Skin epidermis (tissue), 12 donors: ENCODE data around the gene PLCXD3.

ENCODE experiments used
- H3K27ac ChIP-seq, 21 experiments: fragments of 200-600 bp; sonication (generic) in 11 of 21; one replicate each; pipeline ENCODE4 v1.5.0; 2020; ENCODE audit warnings: mild to moderate bottlenecking in 3 of 21, inconsistent platforms in 2 of 21, moderate library complexity in 2 of 21
- H3K4me3 ChIP-seq, 7 experiments: fragments of 200-600 bp; sonication (generic) in 2 of 7; one replicate each; pipeline ENCODE4 v1.5.0; 2020; ENCODE audit warnings: inconsistent platforms in 2 of 7, mild to moderate bottlenecking in 2 of 7, moderate library complexity in 1 of 7

PLCXD3 gene

DNA sequence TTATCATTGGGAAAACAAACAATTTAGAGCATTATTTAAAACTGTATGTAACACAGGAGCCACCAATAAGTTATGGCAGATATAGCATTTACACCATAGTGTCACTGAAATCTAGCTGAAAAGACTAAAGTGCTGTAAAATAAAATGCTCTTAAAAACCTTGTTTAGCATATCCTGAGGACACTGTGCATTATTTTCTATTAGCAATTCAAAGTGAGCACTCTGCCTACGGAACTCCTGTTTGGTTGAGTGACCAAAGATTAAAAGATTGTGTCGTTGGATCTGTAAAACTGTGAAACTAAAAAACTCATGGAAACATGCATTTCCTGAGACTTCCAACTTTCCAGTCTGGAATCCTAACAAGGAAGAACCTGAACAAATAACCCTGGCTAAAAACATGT, 201.1 kb downstream of the PLCXD3 start:
- Histone ChIP-seq H3K4me3 (no peak overlapping the region), H3K27ac (no peak overlapping the region)

DNA sequence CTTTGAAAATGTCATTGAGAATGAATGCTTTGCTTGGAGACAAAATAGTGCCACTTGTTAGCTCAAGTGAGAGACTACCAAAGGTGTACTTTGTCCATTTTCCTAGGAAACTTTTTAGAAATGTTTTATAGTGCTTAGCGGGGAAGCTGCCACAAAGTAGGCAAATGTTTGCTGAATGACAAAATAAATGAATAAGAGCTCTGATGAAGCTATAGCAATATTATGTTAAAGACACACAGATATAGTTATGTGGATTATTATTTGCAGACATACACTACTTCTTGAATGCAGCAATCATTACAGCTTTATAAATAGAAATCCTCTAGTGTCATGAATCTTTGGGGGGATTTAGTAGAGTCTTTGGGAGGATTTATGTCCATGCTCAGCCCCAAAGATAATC, 204.4 kb downstream of the PLCXD3 start:
- H3K4me3 ChIP-seq = no peak overlapping the region
- no peak overlapping the region for H3K27ac ChIP-seq

DNA sequence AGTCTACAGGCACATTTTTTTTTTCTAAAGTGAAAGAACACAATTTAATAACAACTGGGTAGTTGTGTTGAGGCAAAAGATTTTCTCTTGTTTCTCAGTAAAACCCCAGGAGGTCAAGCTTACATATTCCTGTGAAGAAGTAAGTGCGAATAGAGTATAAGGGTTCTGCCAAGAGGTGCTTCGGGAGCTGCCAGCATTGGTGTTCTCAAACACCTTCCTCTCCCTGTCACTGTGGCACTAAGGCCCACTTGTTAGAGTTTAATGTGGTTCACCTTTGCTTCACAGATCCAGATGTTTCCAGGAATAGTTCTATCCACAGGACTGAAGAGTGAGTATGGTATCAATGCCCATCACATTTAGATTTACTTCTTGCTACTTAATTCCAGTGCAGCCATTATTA, 205.3 kb downstream of the PLCXD3 start:
- Histone ChIP-seq H3K4me3 (no peak overlapping the region), H3K27ac (no peak overlapping the region)

DNA sequence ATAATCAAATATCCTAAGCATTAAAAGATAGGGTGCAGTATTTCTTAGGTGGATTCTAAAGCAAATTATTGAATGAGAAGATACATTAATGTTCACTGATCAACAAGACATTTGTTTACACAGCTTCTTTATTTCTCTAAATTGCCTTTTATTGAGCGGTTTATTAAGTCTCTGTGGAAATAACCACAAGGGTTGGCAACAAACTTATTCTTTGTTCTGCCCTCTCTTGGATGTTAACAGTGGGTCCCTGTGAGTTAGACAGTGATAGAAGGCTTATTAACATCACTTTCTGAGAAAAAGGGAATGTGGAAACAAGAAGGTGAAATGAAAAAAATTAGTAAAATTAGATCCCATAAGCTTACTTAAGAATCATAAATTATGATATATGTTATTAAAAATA, 214.3 kb downstream of the PLCXD3 start:
- Histone ChIP-seq H3K4me3 (no peak overlapping the region), H3K27ac (no peak overlapping the region)

DNA sequence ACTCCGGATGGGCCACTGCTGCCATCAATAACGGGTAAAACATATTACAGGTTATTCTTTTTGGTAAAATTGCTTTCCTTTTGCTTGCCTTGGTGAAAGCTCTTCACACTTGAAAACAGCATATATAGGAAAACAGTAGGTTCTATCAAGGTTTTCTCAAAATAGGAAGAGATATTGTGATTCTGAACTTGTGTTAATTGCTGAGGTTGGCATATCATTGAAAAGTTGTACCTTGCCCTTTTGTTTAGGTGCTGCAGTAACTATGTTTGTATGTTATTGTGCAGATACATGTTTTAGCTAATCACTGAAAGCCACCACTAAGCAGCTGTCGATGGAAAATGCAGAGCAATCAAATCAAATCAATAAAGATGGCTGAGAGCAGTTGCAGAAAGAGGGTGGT, 219.1 kb downstream of the PLCXD3 start:
- Histone ChIP-seq H3K4me3 (no peak overlapping the region), H3K27ac (no peak overlapping the region)

DNA sequence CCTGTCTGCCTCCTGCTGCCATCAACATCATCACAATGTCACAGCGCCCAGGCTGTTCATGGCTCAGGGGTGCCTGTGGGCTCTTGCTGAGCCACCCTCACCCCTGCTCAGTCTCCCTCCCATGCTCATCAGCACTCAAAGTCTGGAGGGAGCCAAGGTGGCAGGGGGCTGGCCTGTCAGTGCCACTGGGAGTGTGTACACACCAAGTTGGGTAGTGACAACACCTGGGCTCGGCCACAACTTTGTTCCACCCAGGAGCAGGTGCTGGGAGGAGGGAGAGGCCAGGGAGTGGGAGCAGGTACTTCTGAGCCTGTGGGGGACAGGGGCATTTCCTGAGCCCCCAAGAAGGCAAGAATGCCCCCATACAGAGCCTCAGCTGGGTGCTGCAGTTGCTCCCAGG, 219.6 kb downstream of the PLCXD3 start:
- H3K27ac ChIP-seq = no peak overlapping the region

DNA sequence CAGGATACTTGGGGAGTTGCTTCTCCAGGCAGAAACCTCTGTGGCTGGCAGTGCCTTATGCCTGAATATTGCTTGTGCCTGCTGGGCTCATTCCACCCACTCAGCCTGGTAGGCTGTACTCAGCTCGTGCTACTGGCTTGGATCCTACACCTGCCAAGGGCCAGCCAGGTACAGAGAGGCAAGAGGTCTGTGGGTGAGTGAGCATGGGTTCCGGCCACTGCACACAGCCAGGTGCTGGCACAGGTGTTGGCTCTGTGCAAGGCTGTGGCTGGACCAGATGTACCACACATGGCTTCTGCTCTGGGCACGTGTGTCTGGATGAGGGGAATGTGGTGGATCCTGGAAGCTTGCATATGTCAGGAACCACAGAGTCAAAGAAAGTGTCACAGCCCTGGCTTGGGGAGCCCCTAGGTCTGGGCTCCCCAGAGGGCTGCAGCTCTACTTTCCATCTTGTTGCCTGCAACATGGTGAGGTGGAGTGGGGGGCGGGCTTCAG, 220.4 kb downstream of the PLCXD3 start:
- Histone ChIP-seq H3K4me3 (no peak overlapping the region), H3K27ac (no peak overlapping the region)

More for the DNA sequence above, 219.6 kb downstream of the PLCXD3 start:
- H3K4me3 ChIP-seq = no peak overlapping the region

DNA sequence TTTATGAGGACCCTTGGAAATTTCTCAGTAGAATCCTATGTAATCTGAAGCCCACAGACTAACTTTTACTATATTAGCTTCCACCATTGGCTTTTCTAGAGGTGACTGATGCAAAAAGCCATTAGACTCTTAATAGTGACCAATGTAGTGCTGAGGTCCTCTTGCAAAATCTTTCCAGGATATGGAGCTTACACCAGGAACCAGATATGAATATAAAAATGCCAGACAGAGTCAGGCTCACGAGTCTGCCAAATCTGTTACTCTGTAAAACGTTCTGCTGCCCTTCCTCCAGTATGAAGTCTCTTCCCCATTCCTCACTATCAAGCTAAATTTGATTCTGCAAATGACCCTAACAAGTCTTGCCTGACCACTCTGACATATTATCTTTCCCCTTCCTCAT, 223.7 kb downstream of the PLCXD3 start:
- Histone ChIP-seq H3K4me3 (no peak overlapping the region), H3K27ac (no peak overlapping the region)

DNA sequence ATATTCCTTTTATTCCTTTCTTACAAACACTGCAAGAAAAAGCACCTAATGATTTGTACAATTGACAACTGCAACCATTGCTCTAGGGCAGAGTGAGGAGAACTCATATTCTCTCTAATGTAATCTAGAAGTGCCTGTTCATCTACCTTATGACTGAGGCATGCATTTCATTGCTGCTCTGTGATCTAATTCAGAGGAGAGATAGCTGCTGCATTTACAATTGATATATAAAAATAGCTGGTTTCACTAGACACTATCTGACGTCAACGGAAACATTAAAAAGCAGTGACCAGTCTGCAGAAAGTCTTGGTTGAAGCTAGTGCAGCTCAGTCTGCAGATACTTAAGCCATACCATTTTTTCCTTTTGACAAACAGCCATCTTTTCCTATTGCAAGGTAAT, 224.2 kb downstream of the PLCXD3 start:
- no peak overlapping the region for H3K27ac ChIP-seq
- H3K4me3 ChIP-seq = no peak overlapping the region

DNA sequence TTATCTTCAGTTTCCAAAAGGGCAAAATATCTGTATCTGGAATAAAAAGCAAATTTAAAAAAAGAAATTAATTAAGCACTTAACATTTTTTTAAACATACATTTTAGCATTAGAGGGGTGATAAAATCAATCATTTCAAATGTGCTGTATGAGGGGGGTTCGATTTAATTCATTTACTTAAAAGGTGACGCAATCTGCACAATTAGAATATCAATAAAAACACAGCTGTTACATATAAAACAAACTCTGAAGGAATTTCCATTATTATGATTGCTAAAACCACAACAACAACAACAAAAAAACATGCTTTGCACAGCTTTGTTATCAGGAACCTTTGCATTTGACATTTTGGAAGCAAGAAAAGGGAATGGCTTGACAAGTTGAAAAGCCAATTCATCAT, 225.5 kb downstream of the PLCXD3 start:
- Histone ChIP-seq H3K27ac (no peak overlapping the region), H3K4me3 (no peak overlapping the region)

DNA sequence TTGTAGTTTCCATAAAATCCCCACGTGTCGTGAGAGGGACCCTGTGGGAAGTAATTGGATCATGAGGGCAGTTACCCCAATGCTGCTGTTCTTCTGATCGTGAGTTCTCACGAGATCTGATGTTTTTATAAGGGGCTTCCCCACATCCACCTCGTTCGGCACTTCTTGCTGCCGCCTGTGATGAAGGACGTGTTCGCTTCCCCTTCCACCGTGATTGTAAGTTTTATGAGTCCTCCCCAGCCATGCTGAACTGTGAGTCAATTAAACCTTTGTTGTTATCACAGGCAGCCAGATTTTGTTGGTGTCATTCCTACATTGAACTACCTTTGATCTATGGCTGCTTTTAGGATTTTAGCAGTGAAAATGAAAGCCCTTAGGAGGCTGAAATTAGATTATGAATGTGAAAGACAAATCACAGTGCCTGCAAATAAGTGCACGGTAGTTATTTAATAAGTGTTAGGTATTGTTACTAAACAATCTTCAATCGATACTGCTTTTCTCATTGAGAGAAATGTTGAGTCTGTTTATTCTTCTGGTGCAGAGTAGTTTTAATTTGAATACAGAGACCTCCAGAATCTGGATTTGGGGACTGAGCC, 229.1 kb downstream of the PLCXD3 start:
- H3K27ac ChIP-seq = no peak overlapping the region
- H3K4me3 ChIP-seq = no peak overlapping the region

DNA sequence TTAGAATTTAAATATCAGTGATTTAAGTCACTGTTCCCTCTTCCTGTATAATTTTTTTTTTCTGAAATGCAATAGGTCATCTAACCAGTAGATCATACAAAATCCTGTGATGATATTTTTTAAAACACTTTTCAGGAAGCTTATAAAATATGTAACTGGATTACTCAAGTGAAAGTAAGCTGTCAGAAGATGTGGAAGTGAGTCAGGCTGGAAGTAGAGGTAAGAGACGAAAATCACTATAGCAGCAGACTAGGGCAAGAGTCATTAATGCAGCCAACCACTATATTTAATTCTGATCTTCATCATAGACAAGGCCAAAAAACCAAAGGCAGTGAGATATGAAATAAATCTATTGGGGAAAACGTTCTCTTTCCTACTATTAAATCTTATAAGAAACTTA, 231.4 kb downstream of the PLCXD3 start:
- Histone ChIP-seq H3K27ac (no peak overlapping the region), H3K4me3 (no peak overlapping the region)

DNA sequence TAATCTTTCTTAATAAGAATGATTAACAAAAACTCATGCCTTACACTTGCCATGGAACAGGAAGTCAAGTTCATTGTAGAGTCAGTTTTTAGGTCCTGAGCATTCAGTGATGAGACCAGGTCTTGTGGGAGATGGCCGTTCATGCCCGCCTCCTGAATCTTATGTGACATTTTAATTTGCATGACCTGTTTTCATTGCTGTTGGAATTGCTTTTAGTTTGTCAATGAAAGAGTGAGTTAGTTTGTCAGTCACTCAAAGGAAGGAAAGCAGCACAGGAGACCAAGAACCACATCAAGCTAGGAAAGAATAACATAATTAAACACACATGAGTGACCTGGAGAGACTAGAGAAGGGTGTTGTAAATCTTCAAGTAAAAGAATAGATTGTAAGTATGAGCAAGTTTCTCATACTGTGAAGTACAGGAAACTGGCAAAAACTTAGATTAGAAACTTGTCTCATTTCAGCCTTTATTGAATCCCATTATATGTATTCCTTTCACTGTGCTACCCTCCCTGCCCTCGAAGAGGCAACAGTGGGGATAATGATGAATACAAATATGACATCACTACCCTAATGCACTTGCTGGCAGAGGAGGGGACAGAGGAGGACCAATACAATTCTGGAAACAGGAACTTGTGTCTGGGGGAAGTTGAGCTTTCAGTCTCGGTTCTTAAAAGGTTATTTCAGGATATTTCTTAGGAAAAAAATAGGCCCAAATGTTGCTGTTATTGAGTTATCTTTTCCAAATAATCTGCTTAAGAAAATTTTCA, 232.7 kb downstream of the PLCXD3 start:
- Histone ChIP-seq H3K4me3 (no peak overlapping the region), H3K27ac (no peak overlapping the region)

DNA sequence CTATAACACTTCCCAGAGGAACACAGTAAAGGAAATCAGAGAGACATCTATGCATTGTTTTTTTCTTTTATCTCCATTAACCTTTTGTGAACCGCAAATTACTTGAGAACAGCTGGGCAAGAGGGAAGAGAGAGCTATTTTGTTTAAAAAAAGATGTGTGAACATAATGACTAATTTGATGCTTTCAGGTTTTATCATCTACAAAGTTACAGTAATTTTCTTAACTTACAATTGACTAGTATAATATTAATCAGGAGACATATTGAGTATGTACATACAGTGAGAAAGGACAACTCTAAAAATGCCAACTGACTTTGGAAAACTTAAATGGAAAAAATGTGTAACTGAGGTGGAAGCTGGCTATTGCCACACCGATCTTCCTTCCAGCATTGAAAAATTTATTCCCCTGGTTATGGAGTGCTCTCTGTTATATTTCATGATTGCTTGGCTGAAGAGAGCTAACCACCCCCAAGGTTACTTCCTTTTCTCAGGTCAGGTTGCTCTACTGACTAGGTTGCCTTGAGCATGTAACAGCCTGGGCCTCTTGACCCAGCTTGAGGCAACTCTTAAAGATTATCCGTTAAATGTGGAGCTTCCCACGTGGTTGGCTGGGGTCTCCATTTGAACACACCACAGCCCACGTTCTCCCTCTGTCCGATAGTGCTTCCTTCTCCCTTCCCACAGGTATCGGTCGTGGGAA, 234.4 kb downstream of the PLCXD3 start:
- Histone ChIP-seq H3K4me3 (no peak overlapping the region), H3K27ac (no peak overlapping the region)

DNA sequence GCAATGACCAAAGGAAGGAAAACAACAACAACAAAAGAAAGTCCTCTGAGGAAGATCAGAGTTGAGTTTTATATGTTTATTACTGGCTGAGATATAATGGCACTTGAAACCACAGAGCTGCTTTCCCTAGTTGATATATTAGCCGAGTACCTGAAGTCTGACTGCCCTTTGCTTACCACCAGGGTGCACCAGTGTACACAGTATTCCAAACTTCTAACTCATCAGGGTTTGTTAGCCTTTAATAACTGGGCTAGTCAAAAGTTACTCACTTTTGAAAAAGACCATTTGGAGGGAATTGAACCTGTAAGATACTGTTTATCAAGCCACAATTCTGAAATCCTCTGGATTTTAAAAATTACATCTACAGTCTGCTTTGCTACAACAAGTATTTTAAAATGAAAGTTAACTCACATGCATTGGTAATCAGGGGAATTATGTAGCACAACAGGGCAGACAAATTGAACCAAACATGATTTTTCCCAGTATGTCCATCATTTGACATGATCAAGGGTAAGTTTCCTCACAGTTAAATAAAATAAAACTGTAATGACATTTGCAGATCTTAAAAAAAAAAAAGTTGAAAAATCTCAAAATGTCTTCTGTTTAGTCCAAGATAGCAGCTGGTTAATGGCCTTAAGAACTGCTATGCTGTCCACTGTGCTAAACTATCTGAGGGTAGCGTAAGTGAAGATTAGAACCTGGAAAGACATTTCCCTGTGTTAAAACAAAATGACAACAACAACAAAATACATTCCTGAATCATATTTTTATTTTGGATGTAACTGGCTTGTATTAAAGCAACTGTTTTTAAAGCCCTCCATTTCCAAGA, 239.8 kb downstream of the PLCXD3 start:
- no peak overlapping the region for H3K4me3 ChIP-seq
- H3K27ac ChIP-seq = no peak overlapping the region

DNA sequence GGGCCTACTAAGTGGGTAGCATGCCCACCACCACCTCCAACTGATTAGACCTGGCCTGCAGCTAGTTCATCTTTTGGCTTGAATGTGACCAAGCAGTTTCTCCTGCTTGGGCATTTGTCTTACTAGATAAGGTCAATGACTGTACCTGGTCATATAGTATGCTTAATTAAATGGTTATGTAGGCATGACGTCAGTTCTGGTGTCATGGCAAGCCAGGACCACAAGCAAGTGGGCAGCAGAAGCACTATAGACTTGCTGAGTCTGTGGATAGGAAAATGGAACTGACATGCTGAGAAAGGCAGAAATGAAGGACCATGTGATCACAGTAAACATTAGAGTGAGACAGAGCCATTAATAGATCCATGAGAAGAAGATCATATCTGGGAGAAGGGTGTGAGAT, 241.5 kb downstream of the PLCXD3 start:
- Histone ChIP-seq H3K4me3 (no peak overlapping the region), H3K27ac (no peak overlapping the region)

DNA sequence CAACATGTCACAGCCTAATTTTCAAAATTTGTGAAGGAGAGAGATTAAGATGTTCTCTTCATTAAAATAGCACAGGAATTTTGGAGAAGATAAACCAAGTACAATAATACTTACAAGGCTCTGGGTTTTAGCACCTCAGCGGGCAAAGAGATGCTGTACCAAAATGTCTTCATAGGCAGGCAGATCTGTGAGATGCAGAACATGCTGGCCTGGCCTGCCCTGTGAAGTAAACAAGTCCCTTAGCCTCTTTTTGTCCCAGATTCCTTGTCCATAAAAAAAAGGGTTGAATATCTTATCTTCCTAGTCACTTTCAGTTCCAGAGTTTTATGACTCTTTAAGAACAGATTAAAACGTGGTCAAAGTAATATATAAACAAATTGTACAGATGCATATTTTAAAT, 244.0 kb downstream of the PLCXD3 start:
- Histone ChIP-seq H3K27ac (no peak overlapping the region), H3K4me3 (no peak overlapping the region)

DNA sequence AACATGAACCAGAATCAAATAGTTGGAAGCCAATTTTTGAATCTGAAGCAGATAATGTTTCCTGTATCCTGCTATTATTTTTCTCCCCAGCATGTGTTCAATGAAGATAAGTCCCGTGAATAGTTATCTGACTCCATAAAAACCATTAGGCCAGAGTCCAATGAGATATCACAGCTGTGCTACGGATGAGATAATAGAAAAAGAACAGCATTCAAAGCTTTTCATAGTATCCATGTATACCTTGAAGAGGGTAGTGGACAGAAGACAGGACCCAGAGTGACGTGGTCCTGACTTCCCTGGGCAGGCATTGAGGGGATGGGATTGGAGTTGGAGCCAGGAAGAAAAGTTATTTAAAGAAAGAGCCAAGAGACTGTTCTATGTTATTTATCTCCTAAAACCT, 246.4 kb downstream of the PLCXD3 start:
- no peak overlapping the region for H3K4me3 ChIP-seq
- H3K27ac ChIP-seq = no peak overlapping the region

DNA sequence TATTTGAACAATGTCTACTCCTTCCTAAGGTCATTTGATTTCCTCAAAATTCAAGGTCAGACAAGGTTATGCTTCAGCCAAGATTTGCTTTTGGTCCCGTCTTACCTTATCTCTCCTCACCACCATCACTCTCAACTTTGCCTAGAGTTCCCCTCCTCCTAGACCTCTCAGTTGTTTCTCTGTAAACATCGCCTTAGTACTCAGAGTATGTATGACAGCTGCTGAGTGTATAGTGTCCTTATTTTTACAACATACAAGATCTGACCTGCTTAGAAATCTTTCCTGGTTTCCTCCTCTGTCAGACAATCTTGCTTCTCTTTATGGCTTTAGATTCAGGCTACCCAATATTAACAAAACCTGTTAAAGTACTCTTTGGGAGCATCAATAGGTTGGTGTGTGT, 247.1 kb downstream of the PLCXD3 start:
- H3K4me3 ChIP-seq = no peak overlapping the region
- peak overlapping the region in 1 of 21 experiments; percentile 2 for H3K27ac ChIP-seq
